HepG2 (cell line): ENCODE results near the gene TGM2. TPM values are rescaled to one million over a fixed set of nuclear protein-coding genes. Genes with fewer than 3 reads are reported as not detected.

Source experiments
- ESRRA ChIP-seq: sonication (generic); formaldehyde crosslinking; IDR thresholded peaks from 2 replicates; pipeline ENCODE4 v1.5.1; 2020; ENCODE audit warnings: mild to moderate bottlenecking, low read depth, missing genetic modification reagents
- HOXA3 ChIP-seq: sonication (generic); formaldehyde crosslinking; IDR thresholded peaks from 2 replicates; pipeline ENCODE4 v1.5.0; 2020; ENCODE audit warnings: missing genetic modification reagents
- KAT2B ChIP-seq: fragments of 150-350 bp; IDR thresholded peaks from 2 replicates; pipeline ENCODE4 v1.6.1; 2014; ENCODE audit warnings: low read depth, low read length, borderline replicate concordance
- MTF1 ChIP-seq: sonication (generic); formaldehyde crosslinking; IDR thresholded peaks from 2 replicates; pipeline ENCODE4 v1.5.0; 2020; ENCODE audit warnings: missing genetic modification reagents
- NCOA1 ChIP-seq: sonication (generic); formaldehyde crosslinking; IDR thresholded peaks from 2 replicates; pipeline ENCODE4 v1.9.0; 2021; ENCODE audit warnings: missing genetic modification reagents
- NFKBIZ ChIP-seq: IDR thresholded peaks from 2 replicates; pipeline ENCODE4 v1.6.1; 2018; ENCODE audit warnings: missing genetic modification reagents, missing compliant biosample characterization
- NR2F6 ChIP-seq, 2 experiments: IDR thresholded peaks; 2 replicates each; pipeline ENCODE4 v1.6.1; 2016; ENCODE audit warnings: antibody characterized with exemption in 1 of 2, mild to moderate bottlenecking in 1 of 2
- SIN3B ChIP-seq: fragments of 150-350 bp; IDR thresholded peaks from 2 replicates; pipeline ENCODE4 v1.6.1; 2014; ENCODE audit warnings: low read length
- SNAI1 ChIP-seq: sonication (generic); formaldehyde crosslinking; IDR thresholded peaks from 2 replicates; pipeline ENCODE4 v1.5.0; 2020; ENCODE audit warnings: mild to moderate bottlenecking, missing genetic modification reagents, borderline replicate concordance
- SNAPC2 ChIP-seq: sonication (generic); formaldehyde crosslinking; IDR thresholded peaks from 2 replicates; pipeline ENCODE4 v1.8.1; 2022; ENCODE audit warnings: mild to moderate bottlenecking, missing genetic modification reagents
- TEAD3 ChIP-seq: optimal IDR thresholded peaks from 2 replicates; pipeline ENCODE3; 2016; ENCODE audit warnings: borderline replicate concordance
- YEATS2 ChIP-seq: sonication (generic); formaldehyde crosslinking; IDR thresholded peaks from 2 replicates; pipeline ENCODE4 v1.4.0; 2020; ENCODE audit warnings: missing genetic modification reagents, borderline replicate concordance
- ZNF143 ChIP-seq: sonication (generic); formaldehyde crosslinking; IDR thresholded peaks from 2 replicates; pipeline ENCODE4 v1.4.0; 2020; ENCODE audit warnings: missing genetic modification reagents
- ZNF280D ChIP-seq: sonication (generic); formaldehyde crosslinking; IDR thresholded peaks from 2 replicates; pipeline ENCODE4 v1.5.1; 2020; ENCODE audit warnings: mild to moderate bottlenecking, missing genetic modification reagents
- ZNF329 ChIP-seq: sonication (generic); formaldehyde crosslinking; IDR thresholded peaks from 2 replicates; pipeline ENCODE4 v1.9.0; 2021; ENCODE audit warnings: low read depth, mild to moderate bottlenecking, missing genetic modification reagents
- ZNF383 ChIP-seq: sonication (generic); formaldehyde crosslinking; IDR thresholded peaks from 2 replicates; pipeline ENCODE4 v1.4.0; 2020; ENCODE audit warnings: missing genetic modification reagents, mild to moderate bottlenecking, borderline replicate concordance
- ZNF451 ChIP-seq: sonication (generic); formaldehyde crosslinking; IDR thresholded peaks from 2 replicates; pipeline ENCODE4 v1.5.0; 2020; ENCODE audit warnings: mild to moderate bottlenecking, missing genetic modification reagents
- ZNF530 ChIP-seq: sonication (generic); formaldehyde crosslinking; IDR thresholded peaks from 2 replicates; pipeline ENCODE4 v1.5.0; 2020; ENCODE audit warnings: low read depth, mild to moderate bottlenecking, missing genetic modification reagents
- ZNF713 ChIP-seq: sonication (generic); formaldehyde crosslinking; IDR thresholded peaks from 2 replicates; pipeline ENCODE4 v1.4.0; 2020; ENCODE audit warnings: mild to moderate bottlenecking, missing genetic modification reagents
- polyA plus RNA-seq, 8 experiments: library from polyadenylated mRNA; depleted of rRNA in 3 of 8; stranded (reverse) in 7 of 8; unstranded in 1 of 8; fragments of >200 nt; fragmentation: Illumina TruSeq in 4 of 8; extraction: Trizol in 4 of 8; gene quantifications; 2 replicates each; pipeline versions ENCODE4 v1.2.1 to v1.2.3, GENCODE V29; 2011 to 2016; ENCODE audit warnings: low read depth in 4 of 8, missing spikeins in 1 of 8, mixed read lengths in 1 of 8; ENCODE audit not compliant: insufficient read depth in 1 of 8
- total RNA-seq, 5 experiments: library from RNA; depleted of rRNA; stranded (reverse); fragments of >200 nt; fragmentation: Illumina TruSeq; extraction: Trizol; gene quantifications; 2 replicates each; pipeline ENCODE4 v1.2.3, GENCODE V29; 2016; ENCODE audit warnings: low read depth in 1 of 5
- TF ChIP-seq, protein P1 (sequence below), 2 experiments: sonication (generic) in 1 of 2; formaldehyde crosslinking in 1 of 2; IDR thresholded peaks; 2 replicates each; pipeline versions ENCODE4 v1.4.0 to v1.6.1; 2018 to 2020; ENCODE audit warnings: missing genetic modification reagents in 2 of 2, borderline replicate concordance in 1 of 2, low read depth in 1 of 2, mild to moderate bottlenecking in 1 of 2, missing biosample characterization in 1 of 2
- TF ChIP-seq, protein P2 (sequence below): sonication (generic); formaldehyde crosslinking; conservative IDR thresholded peaks from 2 replicates; pipeline ENCODE4 v1.4.0; 2020; ENCODE audit warnings: missing genetic modification reagents
- TF ChIP-seq, protein P3 (sequence below): sonication (generic); formaldehyde crosslinking; IDR thresholded peaks from 2 replicates; pipeline ENCODE4 v1.4.0; 2020; ENCODE audit warnings: mild to moderate bottlenecking, missing genetic modification reagents

Gene TGM2
- total and polyA plus RNA-seq, 2 of the 13 experiments (the other 11 are each of a cell fraction or from before 2014, with no cell fraction given): 4.2 to 46.4 TPM

DNA sequence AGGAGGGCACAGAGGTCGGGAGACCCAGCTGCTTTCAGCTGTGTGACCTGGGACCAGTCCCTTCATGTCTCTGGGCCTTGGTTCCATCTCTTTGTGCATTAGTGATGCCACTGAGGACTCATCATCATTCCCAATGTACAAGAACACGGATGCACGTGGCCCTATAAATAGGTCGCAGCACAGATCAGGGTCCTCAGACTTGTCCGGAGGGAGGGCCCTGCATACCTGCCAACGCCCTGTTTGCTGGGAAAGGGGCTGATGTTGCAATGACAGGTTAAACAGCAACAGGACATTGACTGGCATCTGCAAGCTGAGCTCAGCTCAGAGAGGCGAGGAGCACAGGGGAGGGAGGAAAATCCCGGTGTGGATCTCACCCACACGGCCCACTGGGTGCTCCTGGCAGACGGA, 21.8 kb downstream of the TGM2 start (continued):
- TF ChIP-seq, protein P1, sequence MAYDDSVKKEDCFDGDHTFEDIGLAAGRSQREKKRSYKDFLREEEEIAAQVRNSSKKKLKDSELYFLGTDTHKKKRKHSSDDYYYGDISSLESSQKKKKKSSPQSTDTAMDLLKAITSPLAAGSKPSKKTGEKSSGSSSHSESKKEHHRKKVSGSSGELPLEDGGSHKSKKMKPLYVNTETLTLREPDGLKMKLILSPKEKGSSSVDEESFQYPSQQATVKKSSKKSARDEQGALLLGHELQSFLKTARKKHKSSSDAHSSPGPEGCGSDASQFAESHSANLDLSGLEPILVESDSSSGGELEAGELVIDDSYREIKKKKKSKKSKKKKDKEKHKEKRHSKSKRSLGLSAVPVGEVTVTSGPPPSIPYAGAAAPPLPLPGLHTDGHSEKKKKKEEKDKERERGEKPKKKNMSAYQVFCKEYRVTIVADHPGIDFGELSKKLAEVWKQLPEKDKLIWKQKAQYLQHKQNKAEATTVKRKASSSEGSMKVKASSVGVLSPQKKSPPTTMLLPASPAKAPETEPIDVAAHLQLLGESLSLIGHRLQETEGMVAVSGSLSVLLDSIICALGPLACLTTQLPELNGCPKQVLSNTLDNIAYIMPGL (CRISPR knock-in tag; IDR thresholded peaks at IDR 0.05; ENCODE audit: borderline replicate concordance in 1 of 2, low read depth in 1 of 2): peak; percentile 70 to 77; a peak in 2 of 4 replicates
- TF ChIP-seq YEATS2 (CRISPR knock-in tag) (peak; percentile 85; the same call in 1 of the 2 replicates), ZNF713 (CRISPR knock-in tag) (no peak), NR2F6 (IDR thresholded peaks at IDR 0.05) (peak; percentile 85), NR2F6 (CRISPR knock-in tag; IDR thresholded peaks at IDR 0.05) (peak; percentile 97), NCOA1 (no peak), ZNF383 (CRISPR knock-in tag) (peak; percentile 98; the same call in 1 of the 2 replicates), ZNF280D (CRISPR knock-in tag) (peak; percentile 83; the same call in 1 of the 2 replicates), KAT2B (no peak), NFKBIZ (CRISPR knock-in tag) (peak; percentile 99), ZNF143 (CRISPR knock-in tag) (peak; percentile 90), HOXA3 (CRISPR knock-in tag) (peak; percentile 95), ZNF530 (CRISPR knock-in tag) (no peak), SNAI1 (CRISPR knock-in tag) (peak; percentile 76; the same call in 1 of the 2 replicates), ZNF329 (CRISPR knock-in tag) (no peak), ZNF451 (CRISPR knock-in tag) (peak; percentile 94; the same call in 1 of the 2 replicates), ESRRA (CRISPR knock-in tag) (peak; percentile 88), SNAPC2 (CRISPR knock-in tag) (peak; percentile 98), TEAD3 (peak; percentile 99), SIN3B (no peak; the same call in 1 of the 2 replicates), MTF1 (CRISPR knock-in tag) (no peak)
- TF ChIP-seq, protein P2, sequence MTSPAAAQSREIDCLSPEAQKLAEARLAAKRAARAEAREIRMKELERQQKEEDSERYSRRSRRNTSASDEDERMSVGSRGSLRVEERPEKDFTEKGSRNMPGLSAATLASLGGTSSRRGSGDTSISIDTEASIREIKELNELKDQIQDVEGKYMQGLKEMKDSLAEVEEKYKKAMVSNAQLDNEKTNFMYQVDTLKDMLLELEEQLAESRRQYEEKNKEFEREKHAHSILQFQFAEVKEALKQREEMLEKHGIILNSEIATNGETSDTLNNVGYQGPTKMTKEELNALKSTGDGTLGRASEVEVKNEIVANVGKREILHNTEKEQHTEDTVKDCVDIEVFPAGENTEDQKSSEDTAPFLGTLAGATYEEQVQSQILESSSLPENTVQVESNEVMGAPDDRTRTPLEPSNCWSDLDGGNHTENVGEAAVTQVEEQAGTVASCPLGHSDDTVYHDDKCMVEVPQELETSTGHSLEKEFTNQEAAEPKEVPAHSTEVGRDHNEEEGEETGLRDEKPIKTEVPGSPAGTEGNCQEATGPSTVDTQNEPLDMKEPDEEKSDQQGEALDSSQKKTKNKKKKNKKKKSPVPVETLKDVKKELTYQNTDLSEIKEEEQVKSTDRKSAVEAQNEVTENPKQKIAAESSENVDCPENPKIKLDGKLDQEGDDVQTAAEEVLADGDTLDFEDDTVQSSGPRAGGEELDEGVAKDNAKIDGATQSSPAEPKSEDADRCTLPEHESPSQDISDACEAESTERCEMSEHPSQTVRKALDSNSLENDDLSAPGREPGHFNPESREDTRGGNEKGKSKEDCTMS (CRISPR knock-in tag): no peak; the same call in 1 of the 2 replicates
- TF ChIP-seq, protein P3, sequence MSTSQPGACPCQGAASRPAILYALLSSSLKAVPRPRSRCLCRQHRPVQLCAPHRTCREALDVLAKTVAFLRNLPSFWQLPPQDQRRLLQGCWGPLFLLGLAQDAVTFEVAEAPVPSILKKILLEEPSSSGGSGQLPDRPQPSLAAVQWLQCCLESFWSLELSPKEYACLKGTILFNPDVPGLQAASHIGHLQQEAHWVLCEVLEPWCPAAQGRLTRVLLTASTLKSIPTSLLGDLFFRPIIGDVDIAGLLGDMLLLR: peak; percentile 25; the same call in 1 of the 2 replicates
